ENCODE data around the gene MIA3. TPM values are rescaled to one million over a fixed set of nuclear protein-coding genes. Genes with fewer than 3 reads are reported as not detected.

The MIA3 gene, protein sequence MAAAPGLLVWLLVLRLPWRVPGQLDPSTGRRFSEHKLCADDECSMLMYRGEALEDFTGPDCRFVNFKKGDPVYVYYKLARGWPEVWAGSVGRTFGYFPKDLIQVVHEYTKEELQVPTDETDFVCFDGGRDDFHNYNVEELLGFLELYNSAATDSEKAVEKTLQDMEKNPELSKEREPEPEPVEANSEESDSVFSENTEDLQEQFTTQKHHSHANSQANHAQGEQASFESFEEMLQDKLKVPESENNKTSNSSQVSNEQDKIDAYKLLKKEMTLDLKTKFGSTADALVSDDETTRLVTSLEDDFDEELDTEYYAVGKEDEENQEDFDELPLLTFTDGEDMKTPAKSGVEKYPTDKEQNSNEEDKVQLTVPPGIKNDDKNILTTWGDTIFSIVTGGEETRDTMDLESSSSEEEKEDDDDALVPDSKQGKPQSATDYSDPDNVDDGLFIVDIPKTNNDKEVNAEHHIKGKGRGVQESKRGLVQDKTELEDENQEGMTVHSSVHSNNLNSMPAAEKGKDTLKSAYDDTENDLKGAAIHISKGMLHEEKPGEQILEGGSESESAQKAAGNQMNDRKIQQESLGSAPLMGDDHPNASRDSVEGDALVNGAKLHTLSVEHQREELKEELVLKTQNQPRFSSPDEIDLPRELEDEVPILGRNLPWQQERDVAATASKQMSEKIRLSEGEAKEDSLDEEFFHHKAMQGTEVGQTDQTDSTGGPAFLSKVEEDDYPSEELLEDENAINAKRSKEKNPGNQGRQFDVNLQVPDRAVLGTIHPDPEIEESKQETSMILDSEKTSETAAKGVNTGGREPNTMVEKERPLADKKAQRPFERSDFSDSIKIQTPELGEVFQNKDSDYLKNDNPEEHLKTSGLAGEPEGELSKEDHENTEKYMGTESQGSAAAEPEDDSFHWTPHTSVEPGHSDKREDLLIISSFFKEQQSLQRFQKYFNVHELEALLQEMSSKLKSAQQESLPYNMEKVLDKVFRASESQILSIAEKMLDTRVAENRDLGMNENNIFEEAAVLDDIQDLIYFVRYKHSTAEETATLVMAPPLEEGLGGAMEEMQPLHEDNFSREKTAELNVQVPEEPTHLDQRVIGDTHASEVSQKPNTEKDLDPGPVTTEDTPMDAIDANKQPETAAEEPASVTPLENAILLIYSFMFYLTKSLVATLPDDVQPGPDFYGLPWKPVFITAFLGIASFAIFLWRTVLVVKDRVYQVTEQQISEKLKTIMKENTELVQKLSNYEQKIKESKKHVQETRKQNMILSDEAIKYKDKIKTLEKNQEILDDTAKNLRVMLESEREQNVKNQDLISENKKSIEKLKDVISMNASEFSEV (N-terminal part only)
- total RNA-seq, result 58.3 and 73.6 TPM in 2 replicates

DNA sequence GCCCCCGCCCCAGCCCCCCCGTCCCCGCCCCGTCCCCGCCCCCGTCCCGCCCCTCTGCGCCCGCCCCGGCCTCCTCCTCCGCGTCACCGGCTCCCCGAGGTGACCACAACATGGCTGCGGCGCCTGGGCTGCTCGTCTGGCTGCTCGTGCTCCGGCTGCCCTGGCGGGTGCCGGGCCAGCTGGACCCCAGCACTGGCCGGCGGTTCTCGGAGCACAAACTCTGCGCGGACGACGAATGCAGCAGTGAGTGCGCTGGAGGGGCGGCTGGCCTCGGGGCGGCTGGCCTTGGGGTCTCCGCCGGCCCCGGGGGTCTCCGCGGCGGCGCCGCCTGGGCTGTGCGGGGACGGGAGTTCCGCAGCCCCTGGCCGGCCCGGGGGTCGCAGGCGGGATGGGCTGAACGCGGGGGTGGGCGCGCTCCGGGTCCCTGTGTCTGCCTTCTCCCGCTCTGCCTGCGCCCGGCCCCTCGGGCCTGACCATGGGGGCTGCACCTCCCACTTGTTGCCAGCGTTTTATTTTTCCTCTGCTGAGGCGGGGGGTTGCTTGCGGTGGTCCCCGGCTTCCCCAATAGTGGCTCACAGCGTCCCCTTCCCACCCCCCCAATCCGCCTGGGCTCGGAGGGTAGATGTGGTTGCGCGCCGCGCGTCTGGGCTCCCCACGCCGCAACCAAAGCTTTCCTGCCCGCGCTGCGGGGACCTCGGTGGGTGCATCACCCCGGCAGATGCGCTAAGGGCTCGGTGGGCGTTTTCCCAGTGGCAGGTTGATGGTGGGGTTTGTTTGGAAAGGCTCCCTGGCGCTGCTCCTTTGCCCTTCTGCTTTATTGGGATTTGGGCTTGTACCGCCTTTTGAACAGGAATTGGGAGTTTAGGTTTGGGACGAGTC lies at the start of gene MIA3:
Gene MIA3 (plus strand): TSS at position 97 of the 879 bp plus-strand sequence. CDS start 14 bp downstream, at position 111.

DNA sequence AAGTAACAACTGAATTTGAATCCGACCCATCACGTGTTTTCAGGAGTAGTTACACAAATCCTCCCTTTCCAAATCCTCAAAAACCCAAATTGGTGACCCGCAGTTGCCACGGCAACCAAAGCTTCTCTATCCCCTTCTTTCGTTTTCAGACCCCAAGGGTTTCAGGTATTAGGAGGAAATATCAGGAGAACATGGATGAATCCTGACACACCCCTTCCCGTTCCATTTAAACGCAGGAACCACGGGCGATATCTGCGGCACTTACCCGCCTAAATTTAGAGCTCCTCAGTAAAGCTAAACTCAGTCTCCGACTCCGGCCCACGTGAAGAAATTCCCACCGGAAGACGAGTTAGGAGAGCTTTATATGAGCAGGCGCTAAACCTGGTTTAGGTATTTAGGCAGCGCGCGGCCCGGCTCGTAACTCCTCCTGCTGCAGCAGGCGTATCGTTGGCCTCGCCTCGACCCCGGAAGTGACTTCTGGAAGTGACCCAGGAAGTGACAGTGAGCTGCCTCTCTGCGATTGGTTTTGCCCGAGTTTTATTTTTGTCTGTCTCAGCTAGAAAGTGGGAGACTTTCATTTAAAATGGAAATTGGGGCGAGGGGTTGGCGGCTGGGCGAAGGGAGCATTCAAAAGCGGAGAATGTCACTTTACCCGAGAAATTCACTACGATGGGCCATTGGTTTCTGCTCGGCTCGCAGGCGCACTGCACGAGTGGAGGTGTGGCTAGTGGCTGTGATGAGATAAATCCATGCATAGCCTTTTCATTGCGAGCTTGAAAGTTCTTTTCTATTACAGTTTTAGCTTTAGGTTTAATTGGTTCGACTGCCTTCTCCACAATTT lies 28.2 kb upstream of the MIA3 start, which contains the start of gene TAF1A:
Gene TAF1A (minus strand): TSS at position 472 of the 841 bp plus-strand sequence.

DNA sequence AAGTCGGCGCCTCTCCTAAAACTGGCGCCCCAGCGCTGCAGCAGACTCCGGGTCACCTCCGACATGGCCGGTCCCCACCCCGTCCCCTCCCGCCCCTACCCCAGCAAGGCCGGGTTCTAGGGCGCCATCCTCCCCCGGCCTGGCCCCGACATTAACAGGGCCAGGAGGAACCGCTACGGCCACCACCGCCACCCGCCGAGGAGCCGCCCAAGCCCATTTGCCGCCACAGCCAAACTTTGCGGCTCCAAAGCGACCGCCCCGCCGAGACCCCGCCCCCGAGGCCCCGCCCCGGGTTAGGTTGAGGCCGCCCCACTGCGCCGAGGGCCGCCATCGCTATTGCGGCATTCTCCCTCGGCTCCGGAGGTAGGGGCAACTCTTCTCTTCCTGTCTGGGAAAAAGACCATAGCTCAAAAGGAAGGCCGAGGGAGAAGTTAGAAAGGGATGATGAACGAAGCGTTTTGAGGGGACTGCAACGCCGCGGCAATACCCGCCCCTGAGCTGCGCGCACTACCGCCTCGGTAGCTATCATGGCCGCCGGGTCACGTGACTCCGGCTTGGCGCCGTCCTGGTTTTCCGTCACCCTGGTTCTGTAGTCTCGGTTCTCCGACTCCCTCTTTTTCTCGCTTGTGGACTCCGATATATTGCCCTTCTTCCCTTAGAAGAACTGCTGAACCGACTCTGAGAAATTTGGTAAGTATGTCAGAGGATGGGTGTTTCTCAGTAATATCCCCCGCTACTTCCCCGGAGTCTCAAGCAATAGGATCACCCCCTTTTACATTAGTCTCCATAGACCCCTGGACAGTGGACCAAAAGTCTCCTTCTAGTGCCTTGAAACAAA lies 94.6 kb downstream of the MIA3 start, which contains the start of the genes AIDA and BROX:
Gene AIDA (minus strand): TSS at position 239 of the 838 bp plus-strand sequence. CDS start 174 bp downstream, at position 65.
Gene BROX (plus strand): TSS at position 312 of the 838 bp plus-strand sequence. CDS start 3,136 bp downstream, outside the sequence.

Other genes starting within 250 kb of the MIA3 start
- 0.19 and 0.53 TPM in 2 replicates for gene HHIPL2, start 70.0 kb upstream of the MIA3 start, total RNA-seq
- 5.0 and 7.4 TPM in 2 replicates for gene TAF1A, start 28.2 kb upstream of the MIA3 start, total RNA-seq
- gene AIDA, start 94.4 kb downstream of the MIA3 start, total RNA-seq, result 51.4 and 57.8 TPM in 2 replicates
- 38.2 and 50.6 TPM in 2 replicates for gene BROX, start 94.5 kb downstream of the MIA3 start, total RNA-seq
- not detected in 2 replicates for gene FAM177B, start 119.1 kb downstream of the MIA3 start, total RNA-seq
- 4.0 and 5.5 TPM in 2 replicates for gene DISP1, start 196.9 kb downstream of the MIA3 start, total RNA-seq

Data from aortic smooth muscle cell (primary cell).